ENCODE results near the gene KAT2B.
"Not testable (repeated sequence)": the region's sequence is repeated elsewhere in the genome, so short reads cannot be mapped to it uniquely, and the experiment has no call there.

KAT2B gene

GRCh38 chr3:20042331-20042730, 2.1 kb downstream of the KAT2B start:
- no peak for DNase-seq

GRCh38 chr3:20043396-20043795, 3.1 kb downstream of the KAT2B start:
- DNase-seq: no peak

- no peak for DNase-seq
These were observed 3.6 kb downstream of the KAT2B start for GRCh38 chr3:20043825-20044224.

GRCh38 chr3:20045141-20045540, 4.9 kb downstream of the KAT2B start:
- not testable (repeated sequence) for DNase-seq

GRCh38 chr3:20046556-20046955, 6.3 kb downstream of the KAT2B start:
- no peak for DNase-seq

- DNase-seq: no peak
These were observed 7.1 kb downstream of the KAT2B start for GRCh38 chr3:20047341-20047779.

- no peak for DNase-seq
These were observed 8.0 kb downstream of the KAT2B start for GRCh38 chr3:20047976-20048883.

DNA sequence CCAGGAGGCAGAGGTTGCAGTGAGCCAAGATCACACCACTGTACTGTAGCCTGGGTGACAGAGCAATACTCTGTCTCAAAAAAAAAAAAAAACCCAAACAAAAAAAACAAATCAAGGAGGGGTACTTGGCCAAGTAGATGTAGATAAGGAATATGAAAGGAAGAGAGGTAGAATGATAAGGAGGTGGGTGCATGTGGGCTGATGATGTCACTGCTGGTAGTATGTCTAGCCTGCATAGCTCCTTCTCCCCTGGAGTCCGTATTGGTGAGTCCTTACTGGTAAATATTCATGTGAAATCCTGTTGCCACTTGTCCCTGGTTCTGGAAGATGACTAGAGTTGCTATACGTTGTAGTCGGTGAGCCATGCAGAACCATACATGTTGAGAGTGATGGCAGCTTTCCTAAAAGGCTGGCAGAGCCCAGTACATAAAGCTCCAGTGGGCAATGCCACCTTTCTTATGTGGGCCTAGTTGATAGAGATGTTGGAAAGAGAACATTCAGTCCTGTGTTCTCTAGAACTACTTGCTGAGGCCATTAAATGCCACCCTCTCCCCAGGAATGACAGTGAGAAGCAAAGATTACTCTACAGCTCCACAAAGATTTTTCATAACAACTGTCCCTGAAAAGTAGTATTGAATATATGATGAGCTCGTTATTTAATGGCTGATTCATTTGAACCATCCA, 11.0 kb downstream of the KAT2B start:
- no peak for DNase-seq

DNA sequence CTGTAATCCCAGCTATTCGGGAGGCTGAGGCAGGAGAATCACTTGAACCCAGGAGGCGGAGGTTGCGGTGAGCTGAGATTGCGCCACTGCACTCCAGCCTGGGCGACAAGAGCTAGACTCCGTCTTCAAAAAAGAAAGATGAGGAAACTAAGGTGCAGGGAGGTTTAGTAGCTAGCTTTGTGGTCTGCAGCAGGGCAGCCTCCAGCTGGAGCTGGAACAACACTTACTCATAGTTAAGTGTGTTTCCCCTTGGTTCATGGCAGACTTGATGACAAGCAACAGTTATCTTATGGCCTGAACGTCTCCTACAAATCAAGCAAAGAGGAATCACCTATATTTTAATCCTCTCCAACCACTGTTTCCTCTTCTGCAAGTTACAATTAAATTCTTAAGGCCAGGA, 12.6 kb downstream of the KAT2B start:
- DNase-seq: no peak

GRCh38 chr3:20054549-20054987, 14.3 kb downstream of the KAT2B start:
- DNase-seq: no peak

DNA sequence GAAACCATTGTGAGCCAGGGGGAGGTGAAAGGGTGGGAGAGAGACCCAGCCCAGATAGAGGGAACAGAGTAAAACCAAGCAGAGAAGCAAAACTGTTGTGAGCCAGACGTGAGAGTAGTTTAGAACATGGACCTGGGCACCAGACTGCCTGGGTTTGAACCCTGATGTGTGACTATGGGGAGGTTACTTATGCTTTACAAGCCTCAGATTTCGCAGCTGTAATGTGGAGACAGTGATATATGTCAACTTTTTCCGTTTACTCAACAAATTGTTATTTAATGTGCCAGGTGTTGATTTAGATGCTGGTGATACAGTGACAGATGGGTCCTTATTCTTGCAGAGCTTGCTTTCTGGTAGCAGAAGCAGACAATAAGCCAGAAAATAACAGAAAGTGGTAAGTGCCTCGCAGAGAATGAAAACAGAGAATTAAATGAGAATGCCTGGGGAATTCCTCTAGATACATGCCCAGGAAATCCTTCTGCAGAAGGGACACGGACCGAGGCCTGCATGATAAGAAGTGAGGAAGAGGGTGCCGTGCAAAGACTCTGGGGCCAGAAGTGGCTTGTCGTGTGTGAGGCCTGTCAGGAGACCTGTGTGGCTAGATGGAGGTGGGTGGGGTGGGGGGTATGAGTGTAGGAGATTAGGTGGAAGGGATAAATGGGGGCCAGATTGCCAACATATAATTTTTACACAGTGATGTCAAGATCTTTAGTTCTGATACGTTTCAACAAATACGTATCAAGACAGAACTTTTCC, 15.0 kb downstream of the KAT2B start:
- DNase-seq: no peak

- DNase-seq: no peak
These were observed 15.6 kb downstream of the KAT2B start for GRCh38 chr3:20055842-20056241.

DNA sequence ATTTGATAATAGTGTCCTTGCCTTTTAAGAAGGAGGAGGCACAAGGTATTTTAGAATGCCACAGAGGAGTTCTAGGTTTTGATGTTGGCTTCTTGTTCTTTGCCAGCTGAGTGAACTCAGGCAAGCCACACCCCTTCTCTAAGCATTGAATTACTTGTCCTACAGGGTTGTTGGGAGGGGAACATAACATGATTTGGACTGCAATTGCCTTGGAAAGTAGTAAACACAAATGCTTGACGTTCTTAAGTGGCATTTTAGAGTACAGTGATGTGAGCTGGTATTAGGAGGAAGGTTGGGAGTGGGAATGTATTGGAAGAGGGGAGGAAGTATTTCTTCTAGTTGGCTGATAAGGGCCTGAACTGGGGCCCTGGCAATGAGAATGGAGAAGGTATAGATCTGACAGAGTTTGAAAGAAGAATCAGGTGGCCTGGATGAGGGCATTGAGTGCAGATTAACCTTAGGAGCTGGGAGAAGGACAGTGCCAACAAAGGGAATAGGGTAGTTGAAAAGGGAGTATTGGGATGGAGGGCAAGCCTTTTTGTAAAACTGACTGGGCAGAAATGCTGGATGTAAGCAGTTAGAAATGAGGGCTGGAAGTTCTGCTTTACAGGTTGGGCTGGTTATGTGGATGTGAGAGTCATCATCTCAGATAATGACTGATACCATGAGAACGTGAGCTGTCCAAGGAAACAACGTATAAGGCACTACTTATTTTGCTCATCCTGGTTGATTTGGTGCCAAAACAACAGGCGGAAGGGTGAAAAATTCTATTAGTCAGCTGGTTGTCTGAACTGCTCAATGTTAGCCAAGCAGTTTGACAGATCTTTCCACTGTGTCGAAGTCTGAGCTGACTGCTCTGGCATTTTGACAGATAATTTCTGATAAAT, 16.7 kb downstream of the KAT2B start:
- no peak for DNase-seq

- DNase-seq: no peak
These were observed 17.4 kb downstream of the KAT2B start for GRCh38 chr3:20057612-20058180.

DNA sequence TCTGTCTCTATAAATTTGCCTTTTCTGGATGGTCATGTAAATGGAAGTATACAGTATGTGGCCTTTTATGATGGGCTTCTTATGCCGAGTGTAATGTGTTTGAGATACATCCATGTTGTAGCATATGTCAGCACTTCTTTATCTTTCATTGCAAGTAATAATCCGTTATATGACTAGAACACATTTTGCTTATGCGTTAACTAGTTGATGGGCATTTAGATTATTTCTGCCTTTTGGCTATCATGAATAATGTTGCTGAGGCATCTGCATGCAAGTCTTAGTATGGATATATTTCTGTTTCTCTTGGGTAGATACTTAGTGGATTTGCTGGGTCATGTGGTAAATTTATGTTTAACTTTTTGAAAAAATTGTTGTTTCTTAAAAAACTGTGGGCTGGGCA, 19.7 kb downstream of the KAT2B start:
- DNase-seq: no peak

- DNase-seq: no peak
These were observed 20.9 kb downstream of the KAT2B start for GRCh38 chr3:20060974-20061685.

DNA sequence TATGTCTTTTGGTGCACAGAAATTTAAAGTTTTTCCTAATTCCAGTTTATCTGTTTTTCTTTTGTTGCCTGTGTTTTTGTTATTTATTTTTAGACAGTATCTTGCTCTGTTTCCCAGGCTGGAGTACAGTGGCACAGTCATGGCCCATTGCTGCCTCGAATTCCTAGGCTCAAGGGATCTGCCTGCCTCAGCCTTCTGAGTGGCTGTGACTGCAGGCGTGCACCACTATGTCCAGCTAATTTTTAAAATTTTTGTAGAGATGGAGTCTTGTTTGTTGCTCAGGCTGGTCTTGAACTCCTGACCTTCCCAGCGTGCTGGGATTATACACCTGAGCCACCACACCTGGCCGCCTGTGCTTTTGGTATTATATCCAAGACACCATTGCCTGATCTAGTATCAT, 22.8 kb downstream of the KAT2B start:
- no peak for DNase-seq

DNA sequence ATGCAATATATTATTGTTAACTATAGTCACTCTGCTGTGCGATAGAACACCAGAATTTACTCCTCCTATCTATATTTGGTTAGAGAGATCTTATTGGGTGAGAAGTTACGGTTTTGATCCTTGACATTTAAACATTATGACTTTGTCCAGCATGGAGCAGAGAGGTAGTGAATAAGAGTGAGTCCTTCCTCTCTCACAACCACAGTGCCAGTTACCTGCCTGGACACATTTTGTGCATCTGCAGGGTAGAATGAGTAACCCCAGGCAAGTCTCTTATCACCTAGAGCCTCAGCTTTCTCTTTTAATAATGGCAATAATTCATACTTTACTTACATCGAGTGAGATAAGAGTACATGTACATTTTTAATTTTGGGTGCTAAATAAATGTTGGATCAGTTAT, 24.1 kb downstream of the KAT2B start:
- no peak for DNase-seq

GRCh38 chr3:20064796-20065564, 24.7 kb downstream of the KAT2B start:
- DNase-seq: no peak

GRCh38 chr3:20066079-20066478, 25.8 kb downstream of the KAT2B start:
- no peak for DNase-seq
